ENCODE data around the gene NPFFR2. TPM values are rescaled to one million over a fixed set of nuclear protein-coding genes. Genes with fewer than 3 reads are reported as not detected.

NPFFR2 gene
- total and polyA plus RNA-seq, 2 experiments from 2014 or later: 0.28 to 2.9 TPM

GRCh38 chr4:72118017-72118416, 86.2 kb downstream of the NPFFR2 start:
- Histone ChIP-seq H3K27me3 (ENCODE audit: insufficient read depth) (no peaks in the 10 kb centered on the region), H3K36me3 (ENCODE audit: insufficient read depth) (no peaks in the 10 kb centered on the region), H3F3A (replicated peaks; ENCODE audit: low read depth) (no peaks in the 10 kb centered on the region), H2AFZ (no peak overlapping the region), H3K9me2 (ENCODE audit: insufficient read depth) (peaks cover 12% of the 10 kb centered on the region), H3K4me1 (ENCODE audit: insufficient read depth) (no peaks in the 10 kb centered on the region; the same call in 1 of the 2 replicates), H3K4me3 (no peak overlapping the region), H4K20me1 (replicated peaks; ENCODE audit: insufficient read depth) (no peaks in the 10 kb centered on the region), H3K79me2 (replicated peaks; ENCODE audit: insufficient read depth) (no peaks in the 10 kb centered on the region), H3K4me2 (no peak overlapping the region), H3K27ac (ENCODE audit: low read depth) (no peak overlapping the region)
- Mint-ChIP-seq H3K27ac (no peak overlapping the region), H3K36me3 (ENCODE audit: low read depth) (peaks cover 20% of the 10 kb centered on the region; the same call in 2 of the 3 replicates), H3K9me3 (peaks cover 3% of the 10 kb centered on the region; the same call in 1 of the 3 replicates), H3K27me3 (ENCODE audit: insufficient read depth, low read depth, poor library complexity) (no peaks in the 10 kb centered on the region), H3K4me1 (no peaks in the 10 kb centered on the region), H3K4me3 (no peak overlapping the region)
- DNase-seq (ENCODE audit: low spot score): no peak
- ATAC-seq: no peak
- TF ChIP-seq JUNB (IDR thresholded peaks at IDR 0.05; ENCODE audit: unreplicated experiment) (no peak), EZH2 (IDR thresholded peaks at IDR 0.05; ENCODE audit: low read depth, unreplicated experiment) (no peak), CTCF (conservative IDR thresholded peaks at IDR 0.05; ENCODE audit: low read depth in 2 of 2) (no peak), ZNF462 (CRISPR knock-in tag; IDR thresholded peaks at IDR 0.05) (no peak), EZH2phosphoT487 (IDR thresholded peaks at IDR 0.05; ENCODE audit: unreplicated experiment) (no peak)

Measured in GM23338 (cell line).